ENCODE measurements around the gene CPSF4. TPM values are rescaled to one million over a fixed set of nuclear protein-coding genes. Genes with fewer than 3 reads are reported as not detected.
A peak's percentile ranks its signal among the peaks of the same experiment; 100 is the strongest.

The CPSF4 gene
- total RNA-seq, 4 donors from 2014 or later = 30.6 to 33.1 (median 32.7) TPM

DNA sequence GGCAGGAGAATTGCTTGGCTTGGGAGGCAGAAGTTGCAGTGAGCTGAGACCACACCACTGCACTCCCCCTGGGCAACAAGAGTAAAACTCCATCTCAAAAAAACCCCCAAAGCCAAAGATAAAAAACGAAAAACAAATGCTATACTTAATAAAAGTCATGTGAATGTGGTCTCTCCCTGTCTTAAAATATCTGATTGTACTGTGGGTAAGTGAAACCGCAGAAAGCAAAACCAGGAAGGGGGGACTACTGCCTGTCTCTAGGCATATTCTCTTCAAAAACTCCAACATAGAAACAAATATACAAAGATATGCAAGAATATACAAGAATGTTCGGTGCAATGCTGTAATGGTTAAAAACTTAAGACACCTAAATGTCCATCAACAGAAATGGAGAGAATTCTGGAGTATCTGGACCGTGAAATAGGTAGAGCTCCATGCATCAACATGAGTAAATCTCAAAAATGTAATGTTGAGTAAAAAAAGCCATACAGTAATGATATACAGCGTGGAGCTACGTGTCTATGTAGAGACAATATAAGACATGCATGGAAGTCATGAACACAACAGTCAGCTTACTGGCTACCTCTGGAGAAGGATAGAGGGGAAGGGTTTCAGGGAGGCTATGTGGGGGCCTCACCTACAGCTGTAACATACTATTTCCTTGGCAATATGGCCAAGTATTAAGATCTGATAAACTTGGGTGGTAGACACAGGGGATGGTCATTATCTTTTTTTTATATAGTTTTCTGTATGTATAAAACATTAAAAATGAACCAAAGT is 59.2 kb downstream of the CPSF4 start:
- Histone ChIP-seq H3K36me3 (peaks cover 32 to 42% of the 10 kb centered on the region in 2 donors), H3K27me3 (no peaks in the 10 kb centered on the region)
- TF ChIP-seq, protein P1, sequence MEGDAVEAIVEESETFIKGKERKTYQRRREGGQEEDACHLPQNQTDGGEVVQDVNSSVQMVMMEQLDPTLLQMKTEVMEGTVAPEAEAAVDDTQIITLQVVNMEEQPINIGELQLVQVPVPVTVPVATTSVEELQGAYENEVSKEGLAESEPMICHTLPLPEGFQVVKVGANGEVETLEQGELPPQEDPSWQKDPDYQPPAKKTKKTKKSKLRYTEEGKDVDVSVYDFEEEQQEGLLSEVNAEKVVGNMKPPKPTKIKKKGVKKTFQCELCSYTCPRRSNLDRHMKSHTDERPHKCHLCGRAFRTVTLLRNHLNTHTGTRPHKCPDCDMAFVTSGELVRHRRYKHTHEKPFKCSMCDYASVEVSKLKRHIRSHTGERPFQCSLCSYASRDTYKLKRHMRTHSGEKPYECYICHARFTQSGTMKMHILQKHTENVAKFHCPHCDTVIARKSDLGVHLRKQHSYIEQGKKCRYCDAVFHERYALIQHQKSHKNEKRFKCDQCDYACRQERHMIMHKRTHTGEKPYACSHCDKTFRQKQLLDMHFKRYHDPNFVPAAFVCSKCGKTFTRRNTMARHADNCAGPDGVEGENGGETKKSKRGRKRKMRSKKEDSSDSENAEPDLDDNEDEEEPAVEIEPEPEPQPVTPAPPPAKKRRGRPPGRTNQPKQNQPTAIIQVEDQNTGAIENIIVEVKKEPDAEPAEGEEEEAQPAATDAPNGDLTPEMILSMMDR (IDR thresholded peaks at IDR 0.05) = no peak
- TF ChIP-seq POLR2A (IDR thresholded peaks at IDR 0.05) = no peak

DNA sequence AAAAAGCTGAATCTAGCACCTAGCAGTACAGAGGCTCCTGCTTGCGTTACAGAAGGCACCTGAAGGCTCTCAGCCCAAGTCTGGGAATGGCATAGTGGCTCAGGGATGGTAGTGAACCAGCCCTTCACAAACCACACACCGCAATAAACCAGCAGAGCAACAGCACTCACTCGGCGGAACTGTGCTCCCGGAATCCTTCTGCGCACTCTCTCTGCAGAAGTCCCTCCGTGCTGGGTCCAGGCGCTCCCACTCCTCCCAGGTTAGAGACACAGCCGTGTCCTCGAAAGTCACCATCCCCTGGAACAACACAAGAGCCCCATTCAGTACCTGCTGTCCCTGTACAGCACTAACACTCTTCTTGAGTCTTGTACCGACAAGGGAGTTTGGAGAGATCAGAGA is 59.8 kb downstream of the CPSF4 start:
- 60 to 64% methylated on average over 11 of the region's 11 CpGs for WGBS, 2 donors
- peaks cover 18 to 23% of the 10 kb centered on the region in 2 donors for H3K4me1 ChIP-seq
- DNase-seq = no peak
- H3K9me3 ChIP-seq = no peaks in the 10 kb centered on the region
- H3K27me3 ChIP-seq = no peaks in the 10 kb centered on the region
- no peak overlapping the region for H3K27ac ChIP-seq
- intact Hi-C loops (cut with DNase I) = no loop called here
- TF ChIP-seq POLR2A (IDR thresholded peaks at IDR 0.05) = no peak
- TF ChIP-seq, protein P1 (IDR thresholded peaks at IDR 0.05) = no peak
- H3K36me3 ChIP-seq = peaks cover 26 to 36% of the 10 kb centered on the region in 2 donors
- peak overlapping the region in 2 of 3 donors; percentile 84 to 92 for H3K4me3 ChIP-seq (replicated peaks in 1 of 3)

More for the DNA sequence above, 59.2 kb downstream of the CPSF4 start:
- intact Hi-C loops (cut with DNase I) = no loop called here
- Histone ChIP-seq H3K27ac (no peak overlapping the region), H3K9me3 (no peaks in the 10 kb centered on the region), H3K4me1 (peaks cover 18 to 23% of the 10 kb centered on the region in 2 donors), H3K4me3 (replicated peaks in 1 of 3) (peak overlapping the region in 1 of 3 donors; percentile 92)
- 82% methylated on average over 6 of the region's 6 CpGs for WGBS, 2 donors
- no peak for DNase-seq

DNA sequence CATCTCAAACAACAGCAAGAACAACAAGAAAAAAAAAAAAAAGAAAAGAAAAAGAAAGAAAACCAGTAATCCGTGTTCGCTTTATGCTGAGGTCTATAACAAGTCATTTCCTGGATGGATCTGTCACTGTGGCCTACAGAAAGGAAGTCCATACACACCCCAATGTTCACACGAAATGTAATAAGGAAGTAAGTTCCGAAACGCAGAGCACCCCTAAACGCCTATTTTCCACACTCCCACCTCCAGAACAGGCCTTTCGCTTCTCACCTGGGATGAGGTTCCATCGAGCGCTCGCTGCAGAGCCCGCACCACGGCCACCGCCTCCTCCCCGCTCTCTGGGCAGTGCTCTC is 60.6 kb downstream of the CPSF4 start:
- H3K36me3 ChIP-seq = peaks cover 18 to 28% of the 10 kb centered on the region in 2 donors
- H3K9me3 ChIP-seq = no peaks in the 10 kb centered on the region
- no peak for DNase-seq
- TF ChIP-seq POLR2A (IDR thresholded peaks at IDR 0.05) = no peak
- TF ChIP-seq, protein P1 (IDR thresholded peaks at IDR 0.05) = no peak
- 0 to 2% methylated on average over 14 of the region's 14 CpGs for WGBS, 2 donors
- peaks cover 18 to 23% of the 10 kb centered on the region in 2 donors for H3K4me1 ChIP-seq
- intact Hi-C loops (cut with DNase I) = no loop called here
- H3K4me3 ChIP-seq (replicated peaks in 1 of 3) = peak overlapping the region; percentile 44 to 92 (median 84)
- H3K27ac ChIP-seq = peak overlapping the region; percentile 69 to 89 (median 89)
- no peaks in the 10 kb centered on the region for H3K27me3 ChIP-seq

DNA sequence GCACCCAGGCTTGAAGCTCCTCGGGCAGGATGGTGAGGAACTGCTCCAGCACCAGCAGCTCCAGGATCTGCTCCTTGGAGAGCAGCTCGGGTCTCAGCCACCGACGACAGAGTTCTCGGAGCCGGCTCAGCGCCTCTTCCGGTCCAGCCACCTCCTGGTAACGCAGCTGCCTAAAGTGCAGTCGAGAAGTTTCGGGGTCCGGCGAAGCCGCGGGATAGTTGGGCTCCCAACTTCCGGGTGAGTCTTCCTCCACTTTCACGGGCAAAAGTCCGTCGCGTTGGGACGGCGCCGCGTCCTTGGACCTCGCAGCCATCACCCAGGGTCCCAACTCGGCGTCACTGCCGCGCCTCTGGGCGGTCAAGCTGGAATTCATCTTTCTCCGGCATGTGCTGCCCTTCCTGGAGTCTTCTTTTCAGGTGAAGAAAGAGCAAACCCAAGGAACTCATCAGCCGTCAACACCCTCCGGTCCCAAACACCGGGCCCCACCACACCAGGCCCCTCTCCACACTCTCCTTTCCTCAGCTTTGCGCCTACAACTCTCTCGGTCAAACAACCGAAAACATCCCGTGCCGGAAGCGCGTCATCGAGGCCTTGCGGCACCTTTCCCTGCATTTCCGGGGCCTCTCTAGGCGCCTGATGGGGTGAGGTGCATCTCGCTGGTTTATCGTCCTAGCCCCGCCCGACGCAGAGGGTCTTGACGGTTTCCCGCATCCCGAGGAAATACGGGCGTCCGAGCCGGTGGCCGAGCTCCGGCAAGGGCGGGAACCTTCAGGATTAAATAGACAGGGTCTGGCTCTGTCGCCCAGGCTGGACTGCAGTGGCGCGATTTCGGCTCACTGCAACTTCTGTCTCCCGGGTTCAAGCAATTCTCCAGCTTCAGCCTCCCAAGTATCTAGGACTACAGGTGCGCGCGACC is 61.2 kb downstream of the CPSF4 start, which contains the start of gene ZNF394:
ZNF394 (minus strand) TSS at position 561 of the 916 bp plus-strand sequence; CDS start at position 373, 188 bp downstream.
- Histone ChIP-seq H3K36me3 (peaks cover 13 to 23% of the 10 kb centered on the region in 2 donors), H3K4me1 (peaks cover 18 to 23% of the 10 kb centered on the region in 2 donors), H3K27me3 (no peaks in the 10 kb centered on the region), H3K4me3 (replicated peaks in 1 of 3) (peak within 1 kb of the TSS; percentile 44 to 92 (median 84)), H3K9me3 (no peaks in the 10 kb centered on the region), H3K27ac (peak within 1 kb of the TSS; percentile 69 to 89 (median 89))
- WGBS, 2 donors = 0 to 1% methylated on average over 27 to 30 of the region's 68 CpGs
- DNase-seq = peak; percentile 90 to 93
- TF ChIP-seq POLR2A (IDR thresholded peaks at IDR 0.05) = peak in 1 of 2 donors; percentile 67
- TF ChIP-seq, protein P1 (IDR thresholded peaks at IDR 0.05) = peak in 1 of 6 experiments; percentile 8
- intact Hi-C loops (cut with DNase I) = no loop called here

Measured in thyroid gland (tissue), 4 donors.